K562 (cell line): ENCODE results near the gene CFAP410. TPM values are rescaled to one million over a fixed set of nuclear protein-coding genes. Genes with fewer than 3 reads are reported as not detected.
A peak's percentile ranks its signal among the peaks of the same experiment; 100 is the strongest.

Experiments
- ATAC-seq: fragments of 200-7000 bp; cut with Tn5 transposase; 3 replicates; pipeline ENCODE4 v1.9.1; 2020; ENCODE audit warnings: moderate library complexity
- BruUV-seq: library from RNA; stranded (reverse); fragments of 400-500 nt; replicated peaks from 2 replicates; lab custom pipeline; 2021; lab: Mats Ljungman, UMichigan
- CTCF ChIA-PET: fragments of 300-600 bp; formaldehyde crosslinking; extraction: SDS; loops from one replicate; lab custom pipeline; 2021; ENCODE audit warnings: low intra/inter-chr PET ratio; lab: Yijun Ruan, JAX
- POLR2A ChIA-PET: fragments of 300-600, 350-650 bp; sonication (Branson Sonifier 250); formaldehyde crosslinking; extraction: SDS; loops from one replicate; lab custom pipeline; 2021; ENCODE audit warnings: antibody characterized with exemption, inconsistent platforms; lab: Yijun Ruan, JAX
- DNase-seq, 4 experiments: peaks; one replicate each; pipeline versions ENCODE4 v3.0.0 to v3.0.0-alpha.2; 2011 to 2018; ENCODE audit warnings: low spot score in 3 of 4, mixed read lengths in 3 of 4; ENCODE audit errors: extremely low read depth in 1 of 4
- FAIRE-seq: peaks from 2 replicates; lab custom pipeline; 2011; peaks lifted over from hg19 to GRCh38; lab: Jason Lieb, UNC
- H2AFZ ChIP-seq: 2 replicates; pipeline ENCODE4 v1.6.0; 2011; ENCODE audit warnings: low read depth, low read length, control low read depth, inconsistent platforms
- H3K27ac ChIP-seq: fragments of 200-600 bp; 3 replicates; pipeline ENCODE4 v1.8.0; 2011; ENCODE audit warnings: low read depth, mild to moderate bottlenecking, control low read depth, inconsistent platforms, low read length, moderate library complexity, mixed read lengths; ENCODE audit errors: extremely low read depth
- H3K27me3 ChIP-seq, 2 experiments: fragments of 300-600 bp in 1 of 2; 2 replicates in 1 of 2; 3 replicates in 1 of 2; pipeline versions ENCODE4 v1.6.0 to v1.8.0; 2011; ENCODE audit warnings: inconsistent platforms in 2 of 2, low read length in 2 of 2, mild to moderate bottlenecking in 1 of 2, mixed read lengths in 1 of 2, moderate library complexity in 1 of 2; ENCODE audit not compliant: control insufficient read depth in 2 of 2, insufficient read depth in 2 of 2
- H3K36me3 ChIP-seq: fragments of 300-600 bp; 3 replicates; pipeline ENCODE4 v1.8.0; 2011; ENCODE audit warnings: mild to moderate bottlenecking, low read length, inconsistent platforms; ENCODE audit not compliant: control insufficient read depth, insufficient read depth
- H3K4me1 ChIP-seq, 2 experiments: fragments of 200-600 bp in 1 of 2; replicated peaks in 1 of 2; 2 replicates in 1 of 2; 3 replicates in 1 of 2; pipeline versions ENCODE4 v1.5.1 to v1.8.0; 2011; ENCODE audit warnings: inconsistent platforms in 2 of 2, low read length in 2 of 2, mild to moderate bottlenecking in 1 of 2, mixed read lengths in 1 of 2, moderate library complexity in 1 of 2; ENCODE audit not compliant: control insufficient read depth in 2 of 2, insufficient read depth in 2 of 2
- H3K4me2 ChIP-seq: 2 replicates; pipeline ENCODE4 v1.6.1; 2011; ENCODE audit warnings: low read length, control low read depth, inconsistent platforms, mixed read lengths; ENCODE audit not compliant: insufficient read depth
- H3K4me3 ChIP-seq: fragments of 200-600 bp; sonication (generic), shearing (Covaris generic); 2 replicates; pipeline ENCODE4 v1.5.1; 2016; ENCODE audit warnings: control low read depth, inconsistent platforms
- H3K79me2 ChIP-seq: fragments of 200-600 bp; 3 replicates; pipeline ENCODE4 v1.8.0; 2011; ENCODE audit warnings: low read length, inconsistent platforms; ENCODE audit not compliant: control insufficient read depth, insufficient read depth
- H3K9ac ChIP-seq, 2 experiments: 2 replicates each; pipeline versions ENCODE4 v1.6.0 to v1.6.1; 2011; ENCODE audit warnings: low read depth in 2 of 2, low read length in 2 of 2, control low read depth in 1 of 2, inconsistent platforms in 1 of 2, mild to moderate bottlenecking in 1 of 2, mixed read lengths in 1 of 2; ENCODE audit not compliant: insufficient read depth in 1 of 2
- H3K9me1 ChIP-seq: one replicate; pipeline ENCODE4 v1.6.0; 2011; ENCODE audit warnings: inconsistent platforms, mild to moderate bottlenecking, low read length, moderate library complexity; ENCODE audit not compliant: control insufficient read depth, insufficient read depth
- H3K9me3 ChIP-seq: replicated peaks from 2 replicates; pipeline ENCODE4 v1.5.1; 2011; ENCODE audit warnings: low read depth, low read length, inconsistent platforms; ENCODE audit not compliant: control insufficient read depth, insufficient read depth
- H4K20me1 ChIP-seq: replicated peaks from 2 replicates; pipeline ENCODE4 v1.6.1; 2011; ENCODE audit warnings: low read length, inconsistent platforms, mixed read lengths; ENCODE audit not compliant: control insufficient read depth, insufficient read depth
- HMGN3 ChIP-seq: IDR thresholded peaks from 2 replicates; pipeline ENCODE4 v1.6.1; 2011; ENCODE audit warnings: borderline replicate concordance, low read depth, mild to moderate bottlenecking, mixed read lengths, low read length; ENCODE audit not compliant: insufficient read length; ENCODE audit errors: extremely low read depth
- LEF1 ChIP-seq: fragments of 450-650 bp; IDR thresholded peaks from 2 replicates; pipeline ENCODE4 v1.6.1; 2016; ENCODE audit warnings: mild to moderate bottlenecking
- MYC ChIP-seq, 2 experiments: fragments of 250-450 bp in 1 of 2; sonication (Bioruptor Pico) in 1 of 2; IDR thresholded peaks; 2 replicates each; pipeline versions ENCODE4 v1.5.1 to v1.6.1; 2012 to 2021; ENCODE audit warnings: low read depth in 2 of 2, borderline replicate concordance in 1 of 2, improper control_type of control experiment in 1 of 2, low read length in 1 of 2, mild to moderate bottlenecking in 1 of 2, moderate library complexity in 1 of 2
- POU5F1 ChIP-seq: fragments of 150-350 bp; IDR thresholded peaks from 2 replicates; pipeline ENCODE4 v1.6.1; 2014; ENCODE audit warnings: borderline replicate concordance, low read length, low read depth, mild to moderate bottlenecking; ENCODE audit not compliant: partially characterized antibody
- SMAD4 ChIP-seq: fragments of 250-450 bp; sonication (Bioruptor Pico); conservative IDR thresholded peaks from 2 replicates; pipeline ENCODE4 v1.8.0; 2021; ENCODE audit warnings: inconsistent platforms, mild to moderate bottlenecking, moderate library complexity
- ZBTB2 ChIP-seq: fragments of 450-650 bp; IDR thresholded peaks from 2 replicates; pipeline ENCODE4 v1.6.1; 2016; ENCODE audit warnings: antibody characterized with exemption
- ZBTB49 ChIP-seq: sonication (generic); formaldehyde crosslinking; IDR thresholded peaks from 2 replicates; pipeline ENCODE4 v1.8.0; 2022; ENCODE audit warnings: missing genetic modification reagents, mild to moderate bottlenecking, borderline replicate concordance
- ZNF347 ChIP-seq: fragments of 450-650 bp; formaldehyde crosslinking; IDR thresholded peaks from 2 replicates; pipeline ENCODE4 v1.4.0; 2020; ENCODE audit warnings: low read depth, mild to moderate bottlenecking, moderate library complexity
- ZNF57 ChIP-seq: fragments of 450-650 bp; formaldehyde crosslinking; IDR thresholded peaks from 2 replicates; pipeline ENCODE4 v1.4.0; 2020; ENCODE audit warnings: mild to moderate bottlenecking, moderate library complexity
- WGBS: fragments of 100-300 bp; shearing (Covaris generic); methylation state at CpG from one replicate; pipeline ENCODE4 v1.1.6; 2016; ENCODE audit warnings: low coverage, mixed read lengths; ENCODE audit not compliant: insufficient coverage; ENCODE audit errors: missing lambda C conversion rate; 5-methylcytosine and 5-hydroxymethylcytosine counted together
- in situ Hi-C: fragments of 300-500 bp; cut with MboI; formaldehyde crosslinking; loops from 4 replicates; pipeline ENCODE4 v1.15.0; 2018; ENCODE audit warnings: inconsistent platforms, mixed read lengths
- intact Hi-C: fragments of 100-400 bp; cut with micrococcal nuclease; formaldehyde crosslinking; loops from 2 replicates; pipeline ENCODE4 v1.14.2; 2022
- polyA plus RNA-seq, 8 experiments: library from polyadenylated mRNA; depleted of rRNA in 4 of 8; stranded (reverse) in 5 of 8; unstranded in 3 of 8; fragments of >200 nt; fragmentation: Nextera tagmentation in 2 of 8; fragmentation: Illumina TruSeq in 1 of 8; extraction: Ambion mirVana in 2 of 8; extraction: Trizol in 1 of 8; gene quantifications; 2 replicates each; pipeline versions ENCODE4 v1.2.1 to v1.2.3, GENCODE V29; 2011 to 2014; ENCODE audit warnings: inconsistent platforms in 1 of 8, missing spikeins in 1 of 8
- total RNA-seq, 7 experiments: library from RNA; depleted of rRNA in 6 of 7; stranded (reverse); fragments of >200 nt in 6 of 7; fragmentation: Illumina TruSeq in 2 of 7; extraction: Trizol in 2 of 7; gene quantifications; 2 replicates each; pipeline versions ENCODE4 v1.2.1 to v1.2.3, GENCODE V29; 2011 to 2021; ENCODE audit warnings: low replicate concordance in 1 of 7

Gene CFAP410
- total and polyA plus RNA-seq, 9 of the 15 experiments (the other 6 are each of a cell fraction or from before 2014, with no cell fraction given) = 0.07 to 17.3 (median 2.3) TPM

- H3K79me2 ChIP-seq = peaks cover 3% of the 10 kb centered on the region; the same call in 1 of the 3 replicates
- no peak overlapping the region for H3K27ac ChIP-seq
- no peaks in the 10 kb centered on the region for H3K36me3 ChIP-seq
- peaks cover 6 to 72% of the 10 kb centered on the region in 2 experiments for H3K4me1 ChIP-seq
- no peak overlapping the region for H3K4me3 ChIP-seq
- peak overlapping the region in 1 of 2 experiments; percentile 75; a peak in 1 of 4 replicates for H3K9ac ChIP-seq
- DNase-seq (no peak), FAIRE-seq (no peak), ATAC-seq (no peak)
- CTCF ChIA-PET = no interaction called here
- intact Hi-C loops (no loop called here), in situ Hi-C loops (loop anchor here (25.0 kb wide), 1 partner anchor 133 kb away; no protein-coding TSS in a partner anchor)
- no peak overlapping the region for H2AFZ ChIP-seq
- no peak for TF ChIP-seq ZNF347
- TF ChIP-seq MYC (IDR thresholded peaks at IDR 0.05; ENCODE audit: low read depth, low read length) = no peak
- TF ChIP-seq MYC (CRISPR knock-in tag; IDR thresholded peaks at IDR 0.05; ENCODE audit: borderline replicate concordance, low read depth) = no peak
- TF ChIP-seq ZBTB49 (CRISPR knock-in tag) = no peak
- no peak for TF ChIP-seq SMAD4 (CRISPR knock-in tag)
- TF ChIP-seq HMGN3 = no peak
- TF ChIP-seq ZBTB2 = no peak
- no peak for TF ChIP-seq LEF1
- TF ChIP-seq POU5F1 = no peak
- no peak for TF ChIP-seq ZNF57 (CRISPR knock-in tag)
- H3K9me3 ChIP-seq = no peaks in the 10 kb centered on the region
- H4K20me1 ChIP-seq = peaks cover 7% of the 10 kb centered on the region; the same call in 1 of the 2 replicates
- POLR2A ChIA-PET = interaction anchor here (1.3 kb wide), 1 partner anchor 8 kb away, joined by 3 read pairs; no protein-coding TSS in a partner anchor
- H3K9me1 ChIP-seq = peaks cover 3% of the 10 kb centered on the region
- H3K4me2 ChIP-seq = no peak overlapping the region
- WGBS = 22% methylated on average over 14 of the region's 14 CpGs
- peaks cover 7 to 31% of the 10 kb centered on the region in 2 experiments; a peak in 3 of 5 replicates for H3K27me3 ChIP-seq
- BruUV-seq = no TSS peak
These were observed 44.0 kb downstream of the CFAP410 start for GRCh38 chr21:44295163-44295573.
